GM20000 (cell line): Measurements from ENCODE around the gene CRADD.

Source experiments
- DNase-seq: peaks from one replicate; pipeline ENCODE4 v3.0.0; 2012; ENCODE audit warnings: low spot score
- CTCF ChIP-seq: IDR thresholded peaks from 2 replicates; pipeline ENCODE4 v1.5.1; 2012; ENCODE audit warnings: mild to moderate bottlenecking, control low read depth; ENCODE audit errors: extremely low read depth, missing control alignments

The CRADD gene

GRCh38 chr12:93889516-93890212 lies 212.5 kb downstream of the CRADD start:
- TF ChIP-seq CTCF, result no peak
- DNase-seq, result no peak

- DNase-seq, result no peak
- no peak for TF ChIP-seq CTCF
These were observed 215.5 kb downstream of the CRADD start for GRCh38 chr12:93892423-93893268.

- no peak for DNase-seq
- no peak for TF ChIP-seq CTCF
These were observed 217.4 kb downstream of the CRADD start for GRCh38 chr12:93894391-93895088.

GRCh38 chr12:93895089-93895445 lies 217.9 kb downstream of the CRADD start:
- no peak for DNase-seq
- no peak for TF ChIP-seq CTCF

GRCh38 chr12:93896427-93896826 lies 219.3 kb downstream of the CRADD start:
- no peak for TF ChIP-seq CTCF
- no peak for DNase-seq

GRCh38 chr12:93896952-93897351 lies 219.8 kb downstream of the CRADD start:
- DNase-seq, result no peak
- TF ChIP-seq CTCF, result no peak

- no peak for TF ChIP-seq CTCF
- no peak for DNase-seq
These were observed 224.6 kb downstream of the CRADD start for GRCh38 chr12:93901739-93902138.
